Nephron progenitor cell (in vitro differentiated cells): ENCODE data around the gene CCDC80.

ENCODE experiments used
- DNase-seq: peaks from one replicate; pipeline ENCODE4 v3.0.0; 2021
- H3K27ac Mint-ChIP-seq: 2 replicates; pipeline ENCODE4 v1.8.0; 2021; ENCODE audit warnings: mild to moderate bottlenecking, moderate library complexity, mixed read lengths
- H3K27me3 Mint-ChIP-seq: 2 replicates; pipeline ENCODE4 v1.8.0; 2021; ENCODE audit warnings: mild to moderate bottlenecking, low read depth, mixed read lengths; ENCODE audit not compliant: poor library complexity
- H3K36me3 Mint-ChIP-seq: 2 replicates; pipeline ENCODE4 v1.8.0; 2021; ENCODE audit warnings: low read depth, mixed read lengths
- H3K4me1 Mint-ChIP-seq: 2 replicates; pipeline ENCODE4 v1.8.0; 2021; ENCODE audit warnings: mixed read lengths
- H3K4me3 Mint-ChIP-seq: 2 replicates; pipeline ENCODE4 v1.8.0; 2021; ENCODE audit warnings: mild to moderate bottlenecking, moderate library complexity, mixed read lengths
- H3K9me3 Mint-ChIP-seq: 2 replicates; pipeline ENCODE4 v1.8.0; 2021; ENCODE audit warnings: mild to moderate bottlenecking, moderate library complexity, mixed read lengths
- TF ChIP-seq, protein P1 (sequence below): fragments of 200-600 bp; sonication (generic); IDR thresholded peaks from 2 replicates; pipeline ENCODE4 v1.5.0; 2021; ENCODE audit warnings: antibody characterized with exemption

CCDC80 gene

DNA sequence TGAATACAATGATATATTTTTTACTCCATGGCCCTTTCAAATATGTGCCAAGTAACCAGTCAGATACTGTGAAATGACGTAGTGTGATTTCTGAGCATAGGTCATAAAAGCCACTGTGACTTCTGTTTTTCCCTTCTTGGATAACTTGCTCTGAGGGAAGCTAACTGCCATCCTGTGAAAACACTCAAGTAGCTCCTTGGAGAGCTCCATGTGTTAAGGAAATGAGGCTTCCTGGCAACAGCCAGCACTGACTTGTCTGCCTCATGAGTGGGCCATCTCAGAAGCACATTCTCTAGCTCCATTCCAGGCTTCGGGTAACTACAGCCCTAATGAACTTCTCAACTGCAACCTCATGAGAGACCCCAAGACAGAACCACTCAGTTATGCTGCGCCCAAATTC, 9.5 kb upstream of the CCDC80 start:
- H3K9me3 Mint-ChIP-seq, result no peaks in the 10 kb centered on the region
- H3K27me3 Mint-ChIP-seq, result peaks cover 3% of the 10 kb centered on the region
- TF ChIP-seq, protein P1, sequence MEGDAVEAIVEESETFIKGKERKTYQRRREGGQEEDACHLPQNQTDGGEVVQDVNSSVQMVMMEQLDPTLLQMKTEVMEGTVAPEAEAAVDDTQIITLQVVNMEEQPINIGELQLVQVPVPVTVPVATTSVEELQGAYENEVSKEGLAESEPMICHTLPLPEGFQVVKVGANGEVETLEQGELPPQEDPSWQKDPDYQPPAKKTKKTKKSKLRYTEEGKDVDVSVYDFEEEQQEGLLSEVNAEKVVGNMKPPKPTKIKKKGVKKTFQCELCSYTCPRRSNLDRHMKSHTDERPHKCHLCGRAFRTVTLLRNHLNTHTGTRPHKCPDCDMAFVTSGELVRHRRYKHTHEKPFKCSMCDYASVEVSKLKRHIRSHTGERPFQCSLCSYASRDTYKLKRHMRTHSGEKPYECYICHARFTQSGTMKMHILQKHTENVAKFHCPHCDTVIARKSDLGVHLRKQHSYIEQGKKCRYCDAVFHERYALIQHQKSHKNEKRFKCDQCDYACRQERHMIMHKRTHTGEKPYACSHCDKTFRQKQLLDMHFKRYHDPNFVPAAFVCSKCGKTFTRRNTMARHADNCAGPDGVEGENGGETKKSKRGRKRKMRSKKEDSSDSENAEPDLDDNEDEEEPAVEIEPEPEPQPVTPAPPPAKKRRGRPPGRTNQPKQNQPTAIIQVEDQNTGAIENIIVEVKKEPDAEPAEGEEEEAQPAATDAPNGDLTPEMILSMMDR, result no peak
- no peaks in the 10 kb centered on the region for H3K36me3 Mint-ChIP-seq
- H3K4me3 Mint-ChIP-seq, result no peak overlapping the region
- H3K27ac Mint-ChIP-seq, result no peak overlapping the region
- DNase-seq, result no peak
- H3K4me1 Mint-ChIP-seq, result peaks cover 22% of the 10 kb centered on the region

DNA sequence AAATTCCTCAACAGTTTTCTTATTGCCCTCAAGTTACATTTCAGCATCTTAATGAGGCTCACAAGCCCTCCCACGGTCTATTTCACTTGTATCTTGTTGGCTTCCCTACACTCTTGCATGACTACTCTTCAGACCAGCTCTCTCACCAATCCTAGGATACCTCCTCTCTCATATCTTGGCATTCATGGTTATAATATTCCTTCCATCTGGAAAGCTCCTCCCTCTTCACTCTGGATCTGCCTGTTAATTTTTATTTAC, 8.5 kb upstream of the CCDC80 start:
- no peak overlapping the region for H3K4me3 Mint-ChIP-seq
- peaks cover 3% of the 10 kb centered on the region for H3K27me3 Mint-ChIP-seq
- no peaks in the 10 kb centered on the region for H3K9me3 Mint-ChIP-seq
- TF ChIP-seq, protein P1, result no peak
- peak overlapping the region; percentile 3 for H3K27ac Mint-ChIP-seq
- peaks cover 22% of the 10 kb centered on the region for H3K4me1 Mint-ChIP-seq
- no peaks in the 10 kb centered on the region for H3K36me3 Mint-ChIP-seq
- no peak for DNase-seq

DNA sequence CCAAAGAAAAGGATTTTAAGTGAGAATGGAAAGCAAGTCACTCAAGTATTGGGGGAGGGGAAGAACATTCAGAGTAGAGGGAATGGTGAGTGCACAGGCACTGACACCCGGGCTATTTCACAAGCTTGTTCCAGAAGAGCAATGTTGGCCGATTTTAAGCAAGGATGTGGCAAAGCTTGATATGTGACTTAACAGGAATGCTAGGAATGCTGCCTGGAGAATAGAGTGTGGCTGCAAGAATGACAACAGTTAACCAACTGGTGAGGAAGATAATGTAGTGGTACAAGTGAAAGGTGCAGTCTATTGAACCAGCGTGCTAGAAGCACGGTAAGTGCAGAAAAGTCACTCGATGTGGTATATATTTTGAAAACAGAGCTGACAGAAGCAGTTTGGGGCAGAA, 6.2 kb upstream of the CCDC80 start:
- peaks cover 22% of the 10 kb centered on the region for H3K4me1 Mint-ChIP-seq
- H3K27me3 Mint-ChIP-seq, result peaks cover 3% of the 10 kb centered on the region

GRCh38 chr3:112646623-112647022, 5.7 kb upstream of the CCDC80 start:
- Mint-ChIP-seq H3K9me3 (no peaks in the 10 kb centered on the region), H3K36me3 (no peaks in the 10 kb centered on the region), H3K4me1 (peaks cover 22% of the 10 kb centered on the region), H3K27me3 (peaks cover 3% of the 10 kb centered on the region), H3K4me3 (no peak overlapping the region), H3K27ac (peak overlapping the region; percentile 9)
- DNase-seq, result no peak
- TF ChIP-seq, protein P1, result no peak

More for the DNA sequence above, 6.2 kb upstream of the CCDC80 start:
- Mint-ChIP-seq H3K36me3 (no peaks in the 10 kb centered on the region), H3K9me3 (no peaks in the 10 kb centered on the region), H3K27ac (peak overlapping the region; percentile 9), H3K4me3 (peak overlapping the region; percentile 6)
- TF ChIP-seq, protein P1, result no peak
- no peak for DNase-seq

DNA sequence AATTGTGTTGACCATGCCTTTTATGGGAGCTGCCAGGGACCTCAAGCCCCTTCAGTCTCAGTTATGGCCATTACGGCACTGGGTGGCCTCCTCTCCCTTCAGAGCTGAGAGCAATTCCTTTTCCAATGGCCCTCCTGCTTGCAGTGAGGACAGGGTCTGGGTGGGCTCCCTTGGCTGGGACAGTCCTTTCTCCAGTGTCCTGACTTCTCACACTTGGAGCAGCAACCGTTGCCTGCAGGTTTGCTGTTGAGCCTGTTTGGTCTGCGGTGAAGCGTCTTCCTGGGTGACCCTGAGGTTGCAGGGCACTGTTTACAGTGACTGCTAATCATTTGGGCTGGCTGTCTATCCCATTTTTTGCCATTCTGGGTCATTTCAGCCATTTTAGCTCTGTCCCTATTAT, 3.5 kb upstream of the CCDC80 start:
- H3K27me3 Mint-ChIP-seq, result peaks cover 3% of the 10 kb centered on the region
- no peaks in the 10 kb centered on the region for H3K9me3 Mint-ChIP-seq
- H3K4me1 Mint-ChIP-seq, result peaks cover 19% of the 10 kb centered on the region
- TF ChIP-seq, protein P1, result no peak
- H3K4me3 Mint-ChIP-seq, result no peak overlapping the region
- peak; percentile 19 for DNase-seq
- no peaks in the 10 kb centered on the region for H3K36me3 Mint-ChIP-seq
- H3K27ac Mint-ChIP-seq, result no peak overlapping the region

DNA sequence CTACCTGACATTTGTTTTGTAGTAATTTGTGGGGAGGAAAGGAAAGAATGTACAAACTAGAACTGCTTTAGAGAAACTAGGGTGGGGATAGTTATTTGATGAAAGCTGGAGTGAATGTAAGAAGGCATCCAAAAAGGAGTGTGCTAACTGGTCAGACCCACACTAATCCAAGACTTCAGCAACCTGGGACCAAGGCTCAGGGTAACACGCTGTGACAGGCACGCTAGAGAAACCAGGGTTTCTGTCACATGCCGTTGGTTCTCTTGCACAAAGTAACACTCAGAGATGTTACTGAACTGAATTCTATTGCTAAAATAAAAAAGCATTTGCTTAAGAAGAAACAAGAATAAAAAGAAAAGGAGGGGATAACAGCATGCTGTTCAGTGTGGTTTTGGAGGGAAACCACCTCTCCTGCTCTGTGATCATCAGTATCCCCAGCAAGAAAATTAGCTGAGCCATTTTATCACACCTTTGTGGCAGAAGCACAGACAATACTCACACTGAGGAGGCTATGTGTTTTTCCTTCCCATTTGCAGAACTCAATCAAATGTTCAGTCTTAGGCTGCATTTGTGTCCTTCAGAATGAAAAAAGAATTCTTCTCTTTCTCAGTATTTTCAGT, 2.8 kb upstream of the CCDC80 start:
- TF ChIP-seq, protein P1, result no peak
- no peak overlapping the region for H3K4me3 Mint-ChIP-seq
- H3K4me1 Mint-ChIP-seq, result peaks cover 19% of the 10 kb centered on the region
- H3K36me3 Mint-ChIP-seq, result no peaks in the 10 kb centered on the region
- no peaks in the 10 kb centered on the region for H3K9me3 Mint-ChIP-seq
- peaks cover 6% of the 10 kb centered on the region for H3K27me3 Mint-ChIP-seq
- H3K27ac Mint-ChIP-seq, result no peak overlapping the region
- DNase-seq, result no peak
